LNCaP clone FGC (cell line): ENCODE measurements around the gene PKP3.
A peak's percentile ranks its signal among the peaks of the same experiment; 100 is the strongest.
"Not testable (repeated sequence)": the region's sequence is repeated elsewhere in the genome, so short reads cannot be mapped to it uniquely, and the experiment has no call there.

ENCODE experiments used
- DNase-seq: peaks from one replicate; pipeline ENCODE4 v3.0.0-alpha.2; 2011; ENCODE audit warnings: low read depth
- H3K4me3 ChIP-seq: 2 replicates; pipeline ENCODE4 v1.5.1; 2011; ENCODE audit warnings: mild to moderate bottlenecking, low read depth, low read length, control low read depth
- CTCF ChIP-seq: IDR thresholded peaks from 2 replicates; pipeline ENCODE4 v1.5.1; 2012; ENCODE audit warnings: mild to moderate bottlenecking; ENCODE audit not compliant: control insufficient read depth, insufficient read depth; ENCODE audit errors: extremely low read depth

Gene PKP3

DNA sequence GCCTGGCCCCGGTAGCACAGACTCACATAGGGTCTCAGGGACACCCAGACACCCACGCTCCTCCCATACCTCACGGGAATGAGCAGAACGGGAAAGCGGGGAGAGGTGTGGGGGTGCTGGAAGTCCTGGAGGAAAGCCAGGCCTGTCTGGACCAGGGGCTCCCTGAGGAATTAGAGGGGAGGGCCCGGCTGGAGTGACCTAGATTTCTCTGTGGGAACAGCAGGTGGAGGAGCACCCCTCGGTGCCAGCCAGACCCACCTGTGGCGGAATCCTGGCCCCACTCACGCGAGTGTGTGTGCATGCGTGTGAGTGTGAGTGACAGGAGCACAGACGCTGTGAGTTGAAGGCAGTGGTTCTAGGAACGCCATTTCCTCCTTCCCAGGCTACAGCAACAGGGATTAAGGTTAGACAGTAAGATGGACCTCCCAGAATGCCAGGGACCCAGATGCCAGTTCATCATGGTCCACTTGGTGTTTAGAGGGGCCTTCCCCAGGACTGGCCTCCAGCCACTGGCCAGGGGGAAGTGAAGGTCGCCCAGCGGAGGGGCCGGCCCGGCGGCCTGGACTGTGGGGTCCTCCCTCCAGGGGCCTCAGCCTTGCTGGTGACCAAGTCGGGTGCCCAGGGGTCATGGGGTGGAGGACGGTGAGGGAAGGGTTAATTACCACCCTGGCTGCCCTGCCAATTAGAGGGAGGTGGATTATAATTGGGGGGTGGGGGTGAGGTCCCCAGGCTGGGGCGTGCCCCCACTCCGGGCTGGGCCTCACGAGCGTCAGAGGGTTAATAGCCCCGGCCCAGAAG is 1.0 kb downstream of the PKP3 start:
- TF ChIP-seq CTCF: no peak
- no peak for DNase-seq
- peak overlapping the region; percentile 98 for H3K4me3 ChIP-seq

- TF ChIP-seq CTCF: no peak
- H3K4me3 ChIP-seq: peak overlapping the region; percentile 98
- no peak for DNase-seq
Observed at GRCh38 chr11:395866-396265, 1.9 kb downstream of the PKP3 start.

DNA sequence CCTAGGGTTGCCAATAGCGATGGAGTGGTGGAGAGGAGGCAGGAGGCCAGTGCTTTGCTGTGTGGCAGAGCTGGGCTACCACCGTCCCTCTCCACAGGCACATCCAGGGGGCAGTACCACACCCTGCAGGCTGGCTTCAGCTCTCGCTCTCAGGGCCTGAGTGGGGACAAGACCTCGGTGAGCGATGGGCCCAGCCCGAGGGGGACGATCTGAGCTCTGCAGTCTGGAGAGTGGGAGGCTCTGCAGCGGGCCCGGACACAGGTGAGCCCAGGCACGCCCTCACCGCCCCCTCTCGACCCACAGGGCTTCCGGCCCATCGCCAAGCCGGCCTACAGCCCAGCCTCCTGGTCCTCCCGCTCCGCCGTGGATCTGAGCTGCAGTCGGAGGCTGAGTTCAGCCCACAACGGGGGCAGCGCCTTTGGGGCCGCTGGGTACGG is 2.5 kb downstream of the PKP3 start:
- TF ChIP-seq CTCF: peak; percentile 30
- no peak for DNase-seq
- H3K4me3 ChIP-seq: no peak overlapping the region

DNA sequence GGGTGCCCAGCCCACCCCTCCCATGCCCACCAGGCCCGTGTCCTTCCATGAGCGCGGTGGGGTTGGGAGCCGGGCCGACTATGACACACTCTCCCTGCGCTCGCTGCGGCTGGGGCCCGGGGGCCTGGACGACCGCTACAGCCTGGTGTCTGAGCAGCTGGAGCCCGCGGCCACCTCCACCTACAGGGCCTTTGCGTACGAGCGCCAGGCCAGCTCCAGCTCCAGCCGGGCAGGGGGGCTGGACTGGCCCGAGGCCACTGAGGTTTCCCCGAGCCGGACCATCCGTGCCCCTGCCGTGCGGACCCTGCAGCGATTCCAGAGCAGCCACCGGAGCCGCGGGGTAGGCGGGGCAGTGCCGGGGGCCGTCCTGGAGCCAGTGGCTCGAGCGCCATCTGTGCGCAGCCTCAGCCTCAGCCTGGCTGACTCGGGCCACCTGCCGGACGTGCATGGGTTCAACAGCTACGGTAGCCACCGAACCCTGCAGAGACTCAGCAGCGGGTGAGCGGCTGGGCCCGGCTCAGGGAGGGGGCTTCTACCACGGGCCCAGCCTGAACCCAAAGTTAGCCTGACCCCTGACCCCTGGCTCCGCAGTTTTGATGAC is 3.0 kb downstream of the PKP3 start:
- no peak for TF ChIP-seq CTCF
- H3K4me3 ChIP-seq: no peak overlapping the region
- DNase-seq: no peak

DNA sequence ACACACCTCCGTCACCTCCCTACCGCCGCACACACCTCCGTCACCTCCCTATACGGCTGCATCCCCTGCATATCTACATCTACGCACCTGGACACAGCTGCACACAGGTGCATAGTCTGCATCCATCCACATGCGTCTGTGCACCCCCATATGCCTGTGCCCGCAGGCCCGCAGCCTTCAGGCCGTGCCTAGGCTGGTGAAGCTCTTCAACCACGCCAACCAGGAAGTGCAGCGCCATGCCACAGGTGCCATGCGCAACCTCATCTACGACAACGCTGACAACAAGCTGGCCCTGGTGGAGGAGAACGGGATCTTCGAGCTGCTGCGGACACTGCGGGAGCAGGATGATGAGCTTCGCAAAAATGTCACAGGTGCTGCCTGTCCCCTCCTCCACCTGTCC is 4.8 kb downstream of the PKP3 start:
- no peak for DNase-seq
- TF ChIP-seq CTCF: no peak

DNA sequence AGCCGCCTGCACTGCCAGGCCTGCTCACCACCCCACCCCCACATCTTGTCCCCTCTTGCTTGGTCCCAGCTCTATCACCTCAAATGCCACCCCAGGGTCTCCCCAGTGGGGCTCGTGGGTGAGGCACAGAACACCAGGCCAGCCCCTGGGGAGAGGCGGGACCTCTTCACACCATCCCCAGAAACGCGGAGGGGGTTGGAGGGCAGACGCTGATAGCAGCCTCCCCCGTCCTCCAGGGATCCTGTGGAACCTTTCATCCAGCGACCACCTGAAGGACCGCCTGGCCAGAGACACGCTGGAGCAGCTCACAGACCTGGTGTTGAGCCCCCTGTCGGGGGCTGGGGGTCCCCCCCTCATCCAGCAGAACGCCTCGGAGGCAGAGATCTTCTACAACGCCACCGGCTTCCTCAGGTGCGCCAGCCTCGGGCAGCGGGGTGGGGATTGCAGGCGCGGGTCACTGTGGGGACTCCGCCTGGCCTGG is 5.8 kb downstream of the PKP3 start:
- DNase-seq: no peak
- H3K4me3 ChIP-seq: no peak overlapping the region
- TF ChIP-seq CTCF: no peak

More for the DNA sequence above, 4.8 kb downstream of the PKP3 start:
- H3K4me3 ChIP-seq: no peak overlapping the region

DNA sequence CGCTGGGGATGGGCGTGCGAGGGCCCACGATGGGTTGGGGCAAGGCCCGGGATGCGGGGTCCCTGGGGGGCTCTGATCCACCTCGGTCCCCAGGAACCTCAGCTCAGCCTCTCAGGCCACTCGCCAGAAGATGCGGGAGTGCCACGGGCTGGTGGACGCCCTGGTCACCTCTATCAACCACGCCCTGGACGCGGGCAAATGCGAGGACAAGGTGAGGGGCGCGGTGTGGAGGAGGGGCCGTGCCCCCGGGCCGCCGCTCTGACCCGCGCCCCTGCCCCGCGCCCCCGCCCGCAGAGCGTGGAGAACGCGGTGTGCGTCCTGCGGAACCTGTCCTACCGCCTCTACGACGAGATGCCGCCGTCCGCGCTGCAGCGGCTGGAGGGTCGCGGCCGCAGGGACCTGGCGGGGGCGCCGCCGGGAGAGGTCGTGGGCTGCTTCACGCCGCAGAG is 6.3 kb downstream of the PKP3 start:
- H3K4me3 ChIP-seq: no peak overlapping the region
- DNase-seq: no peak
- no peak for TF ChIP-seq CTCF

GRCh38 chr11:401196-401595 is 7.2 kb downstream of the PKP3 start:
- not testable (repeated sequence) for DNase-seq, H3K4me3 ChIP-seq
